ENCODE results near the gene CALN1. TPM values are rescaled to one million over a fixed set of nuclear protein-coding genes. Genes with fewer than 3 reads are reported as not detected.
"Not testable (repeated sequence)": the region's sequence is repeated elsewhere in the genome, so short reads cannot be mapped to it uniquely, and the experiment has no call there.

Gene CALN1
- total and polyA plus RNA-seq, 9 of the 15 experiments (the other 6 are each of a cell fraction or from before 2014, with no cell fraction given): 1.4 to 7.5 (median 3.3) TPM

DNA sequence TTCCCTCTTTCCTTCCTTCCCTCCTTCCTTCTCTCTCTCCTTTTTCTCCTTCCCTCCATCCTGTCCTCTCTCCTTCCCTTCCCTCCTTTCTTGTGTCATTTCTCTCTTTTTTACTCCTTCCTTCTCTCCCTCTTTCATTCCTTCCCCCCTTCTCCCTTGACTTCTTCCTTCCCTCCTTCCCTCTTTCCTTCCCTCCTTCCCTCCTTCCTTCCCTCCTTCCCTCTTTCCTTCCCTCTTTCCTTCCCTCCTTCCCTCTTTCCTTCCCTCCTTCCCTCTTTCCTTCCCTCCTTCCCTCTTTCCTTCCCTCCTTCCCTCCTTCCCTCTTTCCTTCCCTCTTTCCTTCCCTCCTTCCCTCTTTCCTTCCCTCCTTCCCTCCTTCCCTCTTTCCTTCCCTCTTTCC lies 203.1 kb downstream of the CALN1 start:
- H3K27ac ChIP-seq (ENCODE audit: extremely low read depth, low read depth, low read length); H2AFZ ChIP-seq (ENCODE audit: low read depth, low read length); H3K9me3 ChIP-seq (replicated peaks; ENCODE audit: control insufficient read depth, insufficient read depth, low read depth, low read length); BruUV-seq (replicated peaks); H3K4me1 ChIP-seq (replicated peaks in 1 of 2; ENCODE audit: control insufficient read depth in 2 of 2, insufficient read depth in 2 of 2, low read length in 2 of 2); H3K27me3 ChIP-seq (ENCODE audit: control insufficient read depth in 2 of 2, insufficient read depth in 2 of 2, low read length in 2 of 2); in situ Hi-C loops (cut with MboI); DNase-seq (ENCODE audit: extremely low read depth in 1 of 4, low spot score in 3 of 4); H4K20me1 ChIP-seq (replicated peaks; ENCODE audit: control insufficient read depth, insufficient read depth, low read length); H3K79me2 ChIP-seq (ENCODE audit: control insufficient read depth, insufficient read depth, low read length); FAIRE-seq; H3K9me1 ChIP-seq (ENCODE audit: control insufficient read depth, insufficient read depth, low read length); H3K36me3 ChIP-seq (ENCODE audit: control insufficient read depth, insufficient read depth, low read length); H3K4me3 ChIP-seq; CTCF ChIA-PET (ENCODE audit: low intra/inter-chr PET ratio); H3K4me2 ChIP-seq (ENCODE audit: insufficient read depth, low read length); ATAC-seq; H3K9ac ChIP-seq (ENCODE audit: insufficient read depth in 1 of 2, low read depth in 2 of 2, low read length in 2 of 2); intact Hi-C loops (cut with micrococcal nuclease): not testable (repeated sequence)
- peak; percentile 19; the same call in 1 of the 2 replicates for TF ChIP-seq MTA1 (IDR thresholded peaks at IDR 0.05; ENCODE audit: borderline replicate concordance)
- TF ChIP-seq PCBP2 (IDR thresholded peaks at IDR 0.05; ENCODE audit: low read depth, low read length, poor library complexity, severe bottlenecking): peak; percentile 63
- POLR2A ChIA-PET: interaction anchor here (0.6 kb wide), 1 partner anchor 1313 kb away, joined by 3 read pairs; the partner anchor contains the start of gene BAZ1B

DNA sequence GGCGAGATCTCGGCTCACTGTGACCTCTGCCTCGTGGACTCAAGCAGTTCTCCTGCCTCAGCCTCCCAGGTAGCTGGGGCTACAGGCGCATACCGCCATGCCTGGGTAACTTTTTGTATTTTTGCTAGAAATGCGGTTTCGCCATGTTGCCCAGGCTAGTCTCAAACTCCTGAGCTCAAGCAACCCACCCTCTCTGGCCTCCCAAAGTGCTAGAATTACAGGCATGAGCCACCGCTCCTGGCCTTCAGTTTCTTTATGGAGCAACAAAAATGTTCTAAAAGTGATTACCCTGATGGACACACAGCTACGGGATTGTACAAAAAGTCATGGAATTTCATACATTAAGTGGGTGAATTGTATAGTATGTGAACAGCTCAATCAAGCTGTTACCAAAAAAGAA lies 216.0 kb downstream of the CALN1 start:
- ChIA-PET CTCF (ENCODE audit: low intra/inter-chr PET ratio) (interaction anchor here (0.6 kb wide), 1 partner anchor 461 kb away, joined by 3 read pairs; no protein-coding TSS in a partner anchor), POLR2A (no interaction called here)
- 11% methylated on average over 9 of the region's 9 CpGs for WGBS (ENCODE audit: insufficient coverage, low coverage, missing lambda C conversion rate)
- H4K20me1 ChIP-seq (replicated peaks; ENCODE audit: control insufficient read depth, insufficient read depth, low read length): no peaks in the 10 kb centered on the region
- H3K4me2 ChIP-seq (ENCODE audit: insufficient read depth, low read length): no peak overlapping the region
- intact Hi-C loops (cut with micrococcal nuclease) (no loop called here), in situ Hi-C loops (cut with MboI) (no loop called here)
- DNase-seq (ENCODE audit: extremely low read depth in 1 of 4, low spot score in 3 of 4) (no peak), FAIRE-seq (no peak), ATAC-seq (no peak)
- H3K36me3 ChIP-seq (ENCODE audit: control insufficient read depth, insufficient read depth, low read length): no peaks in the 10 kb centered on the region
- no peak for TF ChIP-seq HSF4 (CRISPR knock-in tag; IDR thresholded peaks at IDR 0.05; ENCODE audit: borderline replicate concordance)
- no peak for TF ChIP-seq SMARCB1 (IDR thresholded peaks at IDR 0.05; ENCODE audit: insufficient read length, low read depth)
- TF ChIP-seq TAF15 (IDR thresholded peaks at IDR 0.05; ENCODE audit: low read depth, low read length): no peak
- TF ChIP-seq NR2C2 (CRISPR knock-in tag; IDR thresholded peaks at IDR 0.05): no peak
- no peak for TF ChIP-seq NR2C2 (tag; IDR thresholded peaks at IDR 0.05)
- no peak for TF ChIP-seq OTX1 (CRISPR knock-in tag; IDR thresholded peaks at IDR 0.05)
- no peak for TF ChIP-seq HNRNPH1 (optimal IDR thresholded peaks at IDR 0.05; ENCODE audit: low read depth, low read length)
- no peak for TF ChIP-seq FOXA3 (CRISPR knock-in tag; conservative IDR thresholded peaks at IDR 0.05 in 1 of 2, IDR thresholded peaks at IDR 0.05 in 1 of 2)
- H3K4me1 ChIP-seq (replicated peaks in 1 of 2; ENCODE audit: control insufficient read depth in 2 of 2, insufficient read depth in 2 of 2, low read length in 2 of 2): no peaks in the 10 kb centered on the region
- H3K27me3 ChIP-seq (ENCODE audit: control insufficient read depth in 2 of 2, insufficient read depth in 2 of 2, low read length in 2 of 2): peaks cover 0 to 8% of the 10 kb centered on the region in 2 experiments; a peak in 1 of 5 replicates
- no peaks in the 10 kb centered on the region for H3K9me1 ChIP-seq (ENCODE audit: control insufficient read depth, insufficient read depth, low read length)
- H3K9ac ChIP-seq (ENCODE audit: insufficient read depth in 1 of 2, low read depth in 2 of 2, low read length in 2 of 2): no peak overlapping the region
- no peak overlapping the region for H2AFZ ChIP-seq (ENCODE audit: low read depth, low read length)
- no peak overlapping the region for H3K27ac ChIP-seq (ENCODE audit: extremely low read depth, low read depth, low read length)
- no peaks in the 10 kb centered on the region for H3K79me2 ChIP-seq (ENCODE audit: control insufficient read depth, insufficient read depth, low read length)
- no peak overlapping the region for H3K4me3 ChIP-seq
- no peaks in the 10 kb centered on the region for H3K9me3 ChIP-seq (replicated peaks; ENCODE audit: control insufficient read depth, insufficient read depth, low read depth, low read length)
- no TSS peak for BruUV-seq (replicated peaks)
